Body of pancreas (tissue), 4 donors: ENCODE measurements around the gene BOD1L1.

Experiments
- CTCF ChIP-seq, 7 experiments: fragments of 450-650 bp in 4 of 7; fragments of 200-600 bp in 3 of 7; sonication (generic) in 3 of 7; IDR thresholded peaks; one replicate each; pipeline ENCODE4 v1.5.1; 2016 to 2019; ENCODE audit warnings: antibody characterized with exemption in 7 of 7
- POLR2A ChIP-seq, 3 donors: fragments of 450-650 bp; IDR thresholded peaks; one replicate each; pipeline ENCODE4 v1.6.1; 2016; ENCODE audit warnings: antibody characterized with exemption in 3 of 3, mild to moderate bottlenecking in 2 of 3

DNA sequence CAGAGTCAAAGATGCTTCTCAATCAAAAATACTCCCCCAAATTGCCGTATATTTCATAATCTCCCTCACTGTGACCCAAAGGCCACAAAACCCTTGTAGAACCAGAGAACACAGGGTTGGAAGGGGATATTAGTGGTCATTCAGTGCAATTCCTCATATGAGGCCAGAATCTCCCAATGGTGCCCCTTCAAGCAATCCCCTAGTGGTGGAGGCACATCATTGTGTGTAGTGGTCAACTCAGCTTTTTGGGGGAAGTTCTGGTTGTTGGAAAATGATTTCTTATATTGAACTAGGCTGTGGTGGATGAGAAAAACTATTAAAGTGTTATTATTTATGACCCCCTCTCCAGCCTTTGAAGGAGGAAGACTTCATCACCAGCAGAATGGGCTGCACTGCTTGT lies 17.6 kb upstream of the BOD1L1 start:
- TF ChIP-seq CTCF (IDR thresholded peaks at IDR 0.05) (no peak), POLR2A (IDR thresholded peaks at IDR 0.05) (no peak)
